ENCODE data around the gene BSPRY.

- TF ChIP-seq, protein P1, sequence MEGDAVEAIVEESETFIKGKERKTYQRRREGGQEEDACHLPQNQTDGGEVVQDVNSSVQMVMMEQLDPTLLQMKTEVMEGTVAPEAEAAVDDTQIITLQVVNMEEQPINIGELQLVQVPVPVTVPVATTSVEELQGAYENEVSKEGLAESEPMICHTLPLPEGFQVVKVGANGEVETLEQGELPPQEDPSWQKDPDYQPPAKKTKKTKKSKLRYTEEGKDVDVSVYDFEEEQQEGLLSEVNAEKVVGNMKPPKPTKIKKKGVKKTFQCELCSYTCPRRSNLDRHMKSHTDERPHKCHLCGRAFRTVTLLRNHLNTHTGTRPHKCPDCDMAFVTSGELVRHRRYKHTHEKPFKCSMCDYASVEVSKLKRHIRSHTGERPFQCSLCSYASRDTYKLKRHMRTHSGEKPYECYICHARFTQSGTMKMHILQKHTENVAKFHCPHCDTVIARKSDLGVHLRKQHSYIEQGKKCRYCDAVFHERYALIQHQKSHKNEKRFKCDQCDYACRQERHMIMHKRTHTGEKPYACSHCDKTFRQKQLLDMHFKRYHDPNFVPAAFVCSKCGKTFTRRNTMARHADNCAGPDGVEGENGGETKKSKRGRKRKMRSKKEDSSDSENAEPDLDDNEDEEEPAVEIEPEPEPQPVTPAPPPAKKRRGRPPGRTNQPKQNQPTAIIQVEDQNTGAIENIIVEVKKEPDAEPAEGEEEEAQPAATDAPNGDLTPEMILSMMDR (IDR thresholded peaks at IDR 0.05; ENCODE audit: insufficient read depth, low read length, poor library complexity, severe bottlenecking) = no peak
- no peak for TF ChIP-seq EZH2phosphoT487 (conservative IDR thresholded peaks at IDR 0.05; ENCODE audit: low read length)
Measured at GRCh38 chr9:113361304-113362018, 12.1 kb downstream of the BSPRY start.

All from SU-DHL-6 (cell line).